GM23338 (cell line): ENCODE results near the gene XRN2. TPM values are rescaled to one million over a fixed set of nuclear protein-coding genes. Genes with fewer than 3 reads are reported as not detected.
A peak's percentile ranks its signal among the peaks of the same experiment; 100 is the strongest.

Experiments
- ATAC-seq: fragments of 200-7000 bp; cut with Tn5 transposase; 3 replicates; pipeline ENCODE4 v1.9.1; 2020
- DNase-seq: peaks from one replicate; pipeline ENCODE4 v3.0.0-alpha.2; 2015; ENCODE audit warnings: low spot score
- H2AFZ ChIP-seq: fragments of 200-600 bp; sonication (generic); 2 replicates; pipeline ENCODE4 v1.8.0; 2016; ENCODE audit warnings: antibody characterized with exemption, mild to moderate bottlenecking, moderate library complexity
- H3F3A ChIP-seq: fragments of 200-600 bp; sonication (generic); replicated peaks from 2 replicates; pipeline ENCODE4 v1.8.0; 2017; ENCODE audit warnings: antibody characterized with exemption, mixed run types, low read depth
- H3K27ac ChIP-seq: fragments of 200-600 bp; sonication (generic); 2 replicates; pipeline ENCODE4 v1.6.1; 2016; ENCODE audit warnings: low read depth
- H3K27me3 ChIP-seq: fragments of 200-600 bp; sonication (generic); 2 replicates; pipeline ENCODE4 v1.8.0; 2016; ENCODE audit warnings: mild to moderate bottlenecking, mixed run types, moderate library complexity; ENCODE audit not compliant: insufficient read depth
- H3K36me3 ChIP-seq: fragments of 200-600 bp; sonication (generic); 2 replicates; pipeline ENCODE4 v1.8.0; 2016; ENCODE audit warnings: mild to moderate bottlenecking; ENCODE audit not compliant: insufficient read depth
- H3K4me1 ChIP-seq: fragments of 200-600 bp; sonication (generic); 2 replicates; pipeline ENCODE4 v1.8.0; 2016; ENCODE audit warnings: mild to moderate bottlenecking, moderate library complexity; ENCODE audit not compliant: insufficient read depth
- H3K4me2 ChIP-seq: fragments of 200-600 bp; sonication (generic); 2 replicates; pipeline ENCODE4 v1.7.1; 2017; ENCODE audit warnings: mixed run types
- H3K4me3 ChIP-seq: fragments of 200-600 bp; sonication (generic); 2 replicates; pipeline ENCODE4 v1.6.1; 2016; ENCODE audit warnings: mixed run types
- H3K79me2 ChIP-seq: fragments of 200-600 bp; sonication (generic); replicated peaks from 2 replicates; pipeline ENCODE4 v1.8.0; 2017; ENCODE audit warnings: mild to moderate bottlenecking; ENCODE audit not compliant: insufficient read depth
- H3K9me2 ChIP-seq: fragments of 200-600 bp; sonication (generic); 2 replicates; pipeline ENCODE4 v1.8.0; 2017; ENCODE audit not compliant: insufficient read depth
- H4K20me1 ChIP-seq: fragments of 200-600 bp; sonication (generic); replicated peaks from 2 replicates; pipeline ENCODE4 v1.8.0; 2017; ENCODE audit warnings: mild to moderate bottlenecking; ENCODE audit not compliant: insufficient read depth
- H3K27ac Mint-ChIP-seq: 2 replicates; pipeline ENCODE4 v1.8.0; 2020; ENCODE audit warnings: inconsistent platforms, mild to moderate bottlenecking, moderate library complexity, mixed read lengths
- H3K27me3 Mint-ChIP-seq: 3 replicates; pipeline ENCODE4 v1.8.0; 2022; ENCODE audit warnings: low read depth, mild to moderate bottlenecking, moderate library complexity, mixed read lengths, inconsistent platforms; ENCODE audit not compliant: insufficient read depth, poor library complexity
- H3K36me3 Mint-ChIP-seq: 3 replicates; pipeline ENCODE4 v1.8.0; 2021; ENCODE audit warnings: low read depth, mild to moderate bottlenecking, inconsistent platforms, moderate library complexity, mixed read lengths
- H3K4me1 Mint-ChIP-seq: 3 replicates; pipeline ENCODE4 v1.8.0; 2020; ENCODE audit warnings: mild to moderate bottlenecking, inconsistent platforms, mixed read lengths
- H3K4me3 Mint-ChIP-seq: 3 replicates; pipeline ENCODE4 v1.8.0; 2021; ENCODE audit warnings: moderate library complexity, mild to moderate bottlenecking, inconsistent platforms, mixed read lengths
- H3K9me3 Mint-ChIP-seq: 3 replicates; pipeline ENCODE4 v1.8.0; 2020; ENCODE audit warnings: moderate library complexity, mild to moderate bottlenecking, inconsistent platforms, mixed read lengths
- CTCF ChIP-seq, 2 experiments: fragments of 200-600 bp in 1 of 2; sonication (generic) in 1 of 2; conservative IDR thresholded peaks; 2 replicates each; pipeline versions ENCODE4 v1.5.1 to v1.6.1; 2016 to 2017; ENCODE audit warnings: antibody characterized with exemption in 2 of 2, low read depth in 2 of 2, mild to moderate bottlenecking in 2 of 2, moderate library complexity in 1 of 2
- EZH2 ChIP-seq: fragments of 200-600 bp; sonication (generic); IDR thresholded peaks from one replicate; pipeline ENCODE4 v1.8.0; 2017; ENCODE audit warnings: antibody characterized with exemption, mild to moderate bottlenecking, low read depth; ENCODE audit not compliant: unreplicated experiment
- STAT1 ChIP-seq: IDR thresholded peaks from one replicate; pipeline ENCODE4 v1.6.1; 2016; ENCODE audit warnings: antibody characterized with exemption; ENCODE audit not compliant: unreplicated experiment
- polyA plus RNA-seq: library from polyadenylated mRNA; unstranded; fragments of >200 nt; fragmentation: Nextera tagmentation; extraction: Ambion mirVana; gene quantifications from 2 replicates; pipeline ENCODE4 v1.2.1, GENCODE V29; 2016
- total RNA-seq: library from RNA; depleted of rRNA; stranded (reverse); fragments of >200 nt; shearing (Covaris generic); gene quantifications from 2 replicates; pipeline ENCODE4 v1.2.3, GENCODE V29; 2014

XRN2 gene
- total and polyA plus RNA-seq, 2 experiments from 2014 or later = 113 to 150 TPM

- H3K4me3 Mint-ChIP-seq = no peak overlapping the region; the same call in 2 of the 3 replicates
- no peak overlapping the region for H3K27ac Mint-ChIP-seq
- no peak for TF ChIP-seq CTCF (conservative IDR thresholded peaks at IDR 0.05; ENCODE audit: low read depth in 2 of 2)
- peak; percentile 22 for TF ChIP-seq EZH2
- H3K27me3 ChIP-seq = peaks cover 100% of the 10 kb centered on the region
- peak overlapping the region; percentile 69; the same call in 1 of the 2 replicates for H3K4me2 ChIP-seq
- peaks cover 17% of the 10 kb centered on the region for H3K4me1 Mint-ChIP-seq
- ATAC-seq = peak; percentile 27
- H3K36me3 ChIP-seq = no peaks in the 10 kb centered on the region
- peaks cover 77% of the 10 kb centered on the region for H3K27me3 Mint-ChIP-seq
- H3K36me3 Mint-ChIP-seq = peaks cover 4% of the 10 kb centered on the region; the same call in 1 of the 3 replicates
- no peak overlapping the region for H3K27ac ChIP-seq
- H3K4me1 ChIP-seq = peaks cover 37% of the 10 kb centered on the region
- peak overlapping the region; percentile 85 for H2AFZ ChIP-seq
- 0 out of 2 replicates have a peak, but pooled peaks cover 4% of the 10 kb centered on the region for H3F3A ChIP-seq
- peaks cover 9% of the 10 kb centered on the region for H3K9me3 Mint-ChIP-seq
- H3K4me3 ChIP-seq = peak overlapping the region; percentile 44
- no peaks in the 10 kb centered on the region for H3K9me2 ChIP-seq
- H4K20me1 ChIP-seq = peaks cover 16% of the 10 kb centered on the region
- DNase-seq = peak; percentile 53
- no peaks in the 10 kb centered on the region for H3K79me2 ChIP-seq
These were observed 93.6 kb downstream of the XRN2 start for GRCh38 chr20:21396599-21397340.

- Mint-ChIP-seq H3K9me3 (peaks cover 9% of the 10 kb centered on the region), H3K4me1 (peaks cover 13% of the 10 kb centered on the region), H3K36me3 (peaks cover 4% of the 10 kb centered on the region; the same call in 1 of the 3 replicates), H3K27me3 (peaks cover 70% of the 10 kb centered on the region), H3K4me3 (peak within 1 kb of the TSS; percentile 67), H3K27ac (no peak within 1 kb of the TSS)
- peaks cover 29% of the 10 kb centered on the region for H3K4me1 ChIP-seq
- TF ChIP-seq STAT1 = no peak
- peak; percentile 78 for TF ChIP-seq EZH2
- H3K4me2 ChIP-seq = peak within 1 kb of the TSS; percentile 69; the same call in 1 of the 2 replicates
- no peak within 1 kb of the TSS for H3K27ac ChIP-seq
- H3F3A ChIP-seq = no peaks in the 10 kb centered on the region
- no peaks in the 10 kb centered on the region for H3K9me2 ChIP-seq
- peak within 1 kb of the TSS; percentile 44 for H3K4me3 ChIP-seq
- peak; percentile 15 for ATAC-seq
- no peaks in the 10 kb centered on the region for H3K79me2 ChIP-seq
- no peaks in the 10 kb centered on the region for H3K36me3 ChIP-seq
- peaks cover 100% of the 10 kb centered on the region for H3K27me3 ChIP-seq
- H2AFZ ChIP-seq = peak within 1 kb of the TSS; percentile 85
- H4K20me1 ChIP-seq = peaks cover 11% of the 10 kb centered on the region; the same call in 1 of the 2 replicates
- peak; percentile 67 for DNase-seq
These were observed 94.4 kb downstream of the XRN2 start, which contains the start of gene NKX2-4 for GRCh38 chr20:21397341-21398108. Gene NKX2-4 (minus strand): TSS chr20:21397526. CDS start chr20:21397399, 127 bp downstream.
